Activated B cell treated with CpG ODN at 0.5 μM for 24 hours (primary cell): ENCODE measurements around the gene HSBP1L1. TPM values are rescaled to one million over a fixed set of nuclear protein-coding genes. Genes with fewer than 3 reads are reported as not detected.

Experiments used
- ATAC-seq: fragments of 200-7000 bp; cut with Tn5 transposase; one replicate; pipeline ENCODE4 v1.10.0; 2021; ENCODE audit warnings: low read depth, mild to moderate bottlenecking, moderate library complexity
- CTCF ChIA-PET: fragments of 350-600 bp; sonication (Branson Sonifier 250); formaldehyde crosslinking; loops from one replicate; lab custom pipeline; 2021; ENCODE audit warnings: antibody characterized with exemption; lab: Charles Lee
- POLR2A ChIA-PET: fragments of 350-600 bp; sonication (Branson Sonifier 250); formaldehyde crosslinking; loops from one replicate; lab custom pipeline; 2021; ENCODE audit warnings: antibody characterized with exemption; lab: Charles Lee
- DNase-seq: peaks from one replicate; pipeline ENCODE4 v3.0.0; 2022
- H3K27ac Mint-ChIP-seq: one replicate; pipeline ENCODE4 v1.8.0; 2020; ENCODE audit warnings: mixed read lengths
- H3K27me3 Mint-ChIP-seq: one replicate; pipeline ENCODE4 v1.8.0; 2021; ENCODE audit warnings: mixed read lengths
- H3K36me3 Mint-ChIP-seq: one replicate; pipeline ENCODE4 v1.8.0; 2021; ENCODE audit warnings: low read depth, mixed read lengths
- H3K4me1 Mint-ChIP-seq: one replicate; pipeline ENCODE4 v1.8.0; 2021; ENCODE audit warnings: mixed read lengths
- H3K4me3 Mint-ChIP-seq: one replicate; pipeline ENCODE4 v1.8.0; 2020; ENCODE audit warnings: mild to moderate bottlenecking, mixed read lengths
- H3K9me3 Mint-ChIP-seq: one replicate; pipeline ENCODE4 v1.8.0; 2020; ENCODE audit warnings: mixed read lengths
- intact Hi-C: fragments of 100-400 bp; cut with micrococcal nuclease; formaldehyde crosslinking; loops from one replicate; pipeline ENCODE4 v1.15.1; 2024
- total RNA-seq: library from RNA; stranded (reverse); gene quantifications from 2 replicates; pipeline ENCODE4 v1.2.3, GENCODE V29; 2022
- TF ChIP-seq, protein P1 (sequence below): fragments of 200-600 bp; IDR thresholded peaks from one replicate; pipeline ENCODE4 v1.8.0; 2022; ENCODE audit warnings: antibody characterized with exemption, mild to moderate bottlenecking

HSBP1L1 gene
- total RNA-seq, 1 donor from 2014 or later = 2.5 TPM

- POLR2A ChIA-PET = no interaction called here
- Mint-ChIP-seq H3K4me1 (peaks cover 37% of the 10 kb centered on the region), H3K4me3 (no peak overlapping the region), H3K36me3 (peaks cover 67% of the 10 kb centered on the region), H3K27me3 (no peaks in the 10 kb centered on the region), H3K27ac (no peak overlapping the region), H3K9me3 (no peaks in the 10 kb centered on the region)
- intact Hi-C loops = no loop called here
- CTCF ChIA-PET = no interaction called here
- ATAC-seq = no peak
- TF ChIP-seq, protein P1, sequence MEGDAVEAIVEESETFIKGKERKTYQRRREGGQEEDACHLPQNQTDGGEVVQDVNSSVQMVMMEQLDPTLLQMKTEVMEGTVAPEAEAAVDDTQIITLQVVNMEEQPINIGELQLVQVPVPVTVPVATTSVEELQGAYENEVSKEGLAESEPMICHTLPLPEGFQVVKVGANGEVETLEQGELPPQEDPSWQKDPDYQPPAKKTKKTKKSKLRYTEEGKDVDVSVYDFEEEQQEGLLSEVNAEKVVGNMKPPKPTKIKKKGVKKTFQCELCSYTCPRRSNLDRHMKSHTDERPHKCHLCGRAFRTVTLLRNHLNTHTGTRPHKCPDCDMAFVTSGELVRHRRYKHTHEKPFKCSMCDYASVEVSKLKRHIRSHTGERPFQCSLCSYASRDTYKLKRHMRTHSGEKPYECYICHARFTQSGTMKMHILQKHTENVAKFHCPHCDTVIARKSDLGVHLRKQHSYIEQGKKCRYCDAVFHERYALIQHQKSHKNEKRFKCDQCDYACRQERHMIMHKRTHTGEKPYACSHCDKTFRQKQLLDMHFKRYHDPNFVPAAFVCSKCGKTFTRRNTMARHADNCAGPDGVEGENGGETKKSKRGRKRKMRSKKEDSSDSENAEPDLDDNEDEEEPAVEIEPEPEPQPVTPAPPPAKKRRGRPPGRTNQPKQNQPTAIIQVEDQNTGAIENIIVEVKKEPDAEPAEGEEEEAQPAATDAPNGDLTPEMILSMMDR = no peak
- no peak for DNase-seq
Measured at GRCh38 chr18:79980585-79980984, 16.1 kb downstream of the HSBP1L1 start.

DNA sequence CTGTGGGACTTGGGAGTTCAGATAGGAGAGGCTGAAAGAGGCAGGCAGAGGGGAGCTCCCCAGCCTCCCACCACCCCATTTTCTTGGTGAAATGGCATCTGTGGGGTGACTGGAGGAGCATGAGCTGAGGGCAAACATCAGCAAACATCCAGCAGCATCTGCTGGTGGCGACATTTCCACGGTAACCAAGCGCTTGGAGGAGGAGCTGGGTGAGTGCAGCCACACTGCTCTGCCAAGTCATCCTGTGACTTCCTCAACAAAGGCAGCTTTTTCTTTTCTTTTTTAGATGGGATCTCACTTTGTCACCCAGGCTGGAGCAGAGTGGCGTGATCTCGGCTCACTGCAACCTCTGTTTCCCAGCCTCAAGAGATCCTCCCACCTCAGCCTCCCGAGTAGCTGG, 18.3 kb downstream of the HSBP1L1 start:
- Mint-ChIP-seq H3K9me3 (no peaks in the 10 kb centered on the region), H3K4me1 (peaks cover 53% of the 10 kb centered on the region), H3K27ac (no peak overlapping the region), H3K4me3 (no peak overlapping the region), H3K27me3 (no peaks in the 10 kb centered on the region), H3K36me3 (peaks cover 55% of the 10 kb centered on the region)
- intact Hi-C loops = no loop called here
- DNase-seq = no peak
- POLR2A ChIA-PET = interaction anchor here (1.5 kb wide), 1 partner anchor 50 kb away, joined by 3 read pairs; no protein-coding TSS in a partner anchor
- CTCF ChIA-PET = no interaction called here
- TF ChIP-seq, protein P1 = no peak
- ATAC-seq = peak; percentile 31

DNA sequence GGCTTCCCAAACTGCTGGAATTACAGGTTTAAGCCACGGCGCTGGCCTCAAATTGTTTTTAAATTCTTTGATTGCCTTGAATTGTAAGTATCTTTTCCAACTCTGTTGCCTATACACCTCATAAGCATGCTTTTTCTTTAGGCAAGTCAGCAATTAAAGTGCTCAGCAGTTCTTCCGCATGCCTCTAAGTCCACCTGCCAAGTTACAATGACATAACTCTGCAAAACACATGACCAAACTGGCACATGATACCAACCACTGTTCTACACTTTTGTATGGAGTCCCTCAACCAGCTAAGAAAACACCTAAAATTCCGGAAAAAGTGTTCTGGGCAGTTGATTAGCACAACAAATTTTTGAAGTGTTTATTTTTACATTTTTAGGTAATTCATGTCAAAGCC, 18.8 kb downstream of the HSBP1L1 start:
- peaks cover 52% of the 10 kb centered on the region for H3K36me3 Mint-ChIP-seq
- no peak overlapping the region for H3K4me3 Mint-ChIP-seq
- intact Hi-C loops = no loop called here
- H3K9me3 Mint-ChIP-seq = no peaks in the 10 kb centered on the region
- TF ChIP-seq, protein P1 = no peak
- no peak overlapping the region for H3K27ac Mint-ChIP-seq
- POLR2A ChIA-PET = no interaction called here
- CTCF ChIA-PET = no interaction called here
- no peak for ATAC-seq
- no peaks in the 10 kb centered on the region for H3K27me3 Mint-ChIP-seq
- H3K4me1 Mint-ChIP-seq = peaks cover 51% of the 10 kb centered on the region
- no peak for DNase-seq

- ATAC-seq (no peak), DNase-seq (no peak)
- Mint-ChIP-seq H3K27ac (peak overlapping the region; percentile 42), H3K36me3 (peaks cover 53% of the 10 kb centered on the region), H3K9me3 (no peaks in the 10 kb centered on the region), H3K4me3 (no peak overlapping the region), H3K4me1 (peaks cover 51% of the 10 kb centered on the region), H3K27me3 (no peaks in the 10 kb centered on the region)
- intact Hi-C loops = no loop called here
- TF ChIP-seq, protein P1 = no peak
- ChIA-PET CTCF (no interaction called here), POLR2A (no interaction called here)
Measured at GRCh38 chr18:79983793-79984192, 19.4 kb downstream of the HSBP1L1 start.

GRCh38 chr18:79985172-79985571, 20.7 kb downstream of the HSBP1L1 start:
- no peak for ATAC-seq
- Mint-ChIP-seq H3K4me1 (peaks cover 51% of the 10 kb centered on the region), H3K27ac (no peak overlapping the region), H3K27me3 (no peaks in the 10 kb centered on the region), H3K36me3 (peaks cover 44% of the 10 kb centered on the region), H3K4me3 (no peak overlapping the region), H3K9me3 (no peaks in the 10 kb centered on the region)
- DNase-seq = no peak
- TF ChIP-seq, protein P1 = no peak
- intact Hi-C loops = loop anchor here (5.0 kb wide), 1 partner anchor 608 kb away; no protein-coding TSS in a partner anchor
- ChIA-PET CTCF (interaction anchor here (1.2 kb wide), 1 partner anchor 11 kb away, joined by 3 read pairs; no protein-coding TSS in a partner anchor), POLR2A (interaction anchor here (0.7 to 5.1 kb wide), 2 partner anchors 48 to 54 kb away, joined by 4 to 48 read pairs; partner anchors contain the start of gene RBFA)
